GM12878 (cell line): ENCODE results near the gene GSTM5. TPM values are rescaled to one million over a fixed set of nuclear protein-coding genes. Genes with fewer than 3 reads are reported as not detected.

ENCODE experiments used
- ATAC-seq: fragments of 200-7000 bp; cut with Tn5 transposase; 3 replicates; pipeline ENCODE4 v1.9.1; 2020; ENCODE audit warnings: mild to moderate bottlenecking, moderate library complexity
- BruUV-seq: library from RNA; stranded (reverse); fragments of 400-500 nt; replicated peaks from 2 replicates; lab custom pipeline; 2021; lab: Mats Ljungman, UMichigan
- CTCF ChIA-PET: fragments of 300-600 bp; sonication (Branson Sonifier 250); formaldehyde crosslinking; extraction: SDS; loops from one replicate; lab custom pipeline; 2021; ENCODE audit warnings: inconsistent platforms; lab: Yijun Ruan, JAX
- POLR2A ChIA-PET: fragments of 350-600 bp; formaldehyde crosslinking; extraction: SDS; loops from one replicate; lab custom pipeline; 2021; ENCODE audit warnings: inconsistent platforms; lab: Charles Lee
- RAD21 ChIA-PET: fragments of 300-600 bp; sonication (Branson Sonifier 250); formaldehyde crosslinking; loops from one replicate; lab custom pipeline; 2023; ENCODE audit warnings: antibody characterized with exemption; ENCODE audit not compliant: unreplicated experiment; lab: Charles Lee
- SMC1A ChIA-PET: fragments of 300-600 bp; sonication (Branson Sonifier 250); formaldehyde crosslinking; loops from one replicate; lab custom pipeline; 2023; ENCODE audit not compliant: unreplicated experiment, uncharacterized antibody; lab: Charles Lee
- DNase-seq: peaks from one replicate; pipeline ENCODE4 v3.0.0-alpha.2; 2011; ENCODE audit warnings: low read depth, low spot score
- FAIRE-seq: peaks from 3 replicates; lab custom pipeline; 2011; peaks lifted over from hg19 to GRCh38; lab: Jason Lieb, UNC
- H2AFZ ChIP-seq: 2 replicates; pipeline ENCODE4 v1.6.0; 2011; ENCODE audit warnings: low read depth, low read length, control low read depth; ENCODE audit not compliant: control insufficient read depth
- H3K27ac ChIP-seq: 2 replicates; pipeline ENCODE4 v1.5.1; 2011; ENCODE audit warnings: control low read depth; ENCODE audit not compliant: control insufficient read depth, insufficient read depth
- H3K27me3 ChIP-seq, 2 experiments: replicated peaks in 1 of 2; 2 replicates each; pipeline versions ENCODE4 v1.6.0 to v1.6.1; 2011; ENCODE audit warnings: low read length in 1 of 2; ENCODE audit not compliant: control insufficient read depth in 2 of 2, insufficient read depth in 2 of 2
- H3K36me3 ChIP-seq, 2 experiments: 2 replicates each; pipeline ENCODE4 v1.5.1; 2011; ENCODE audit warnings: low read length in 1 of 2; ENCODE audit not compliant: control insufficient read depth in 2 of 2, insufficient read depth in 2 of 2
- H3K4me1 ChIP-seq: 2 replicates; pipeline ENCODE4 v1.6.1; 2011; ENCODE audit warnings: mild to moderate bottlenecking, low read length, moderate library complexity, mixed read lengths; ENCODE audit not compliant: control insufficient read depth, insufficient read depth
- H3K4me2 ChIP-seq: 2 replicates; pipeline ENCODE4 v1.6.0; 2011; ENCODE audit warnings: control low read depth; ENCODE audit not compliant: control insufficient read depth, insufficient read depth
- H3K4me3 ChIP-seq: fragments of 200-600 bp; sonication (generic); 2 replicates; pipeline ENCODE4 v1.5.1; 2016
- H3K79me2 ChIP-seq: 2 replicates; pipeline ENCODE4 v1.6.0; 2011; ENCODE audit warnings: low read length; ENCODE audit not compliant: control insufficient read depth, insufficient read depth
- H3K9ac ChIP-seq: 2 replicates; pipeline ENCODE4 v1.8.0; 2011; ENCODE audit warnings: low read length, control low read depth, mixed read lengths; ENCODE audit not compliant: control insufficient read depth, insufficient read depth
- H3K9me3 ChIP-seq: replicated peaks from 3 replicates; pipeline ENCODE4 v1.5.1; 2011; ENCODE audit warnings: mild to moderate bottlenecking, low read length; ENCODE audit not compliant: control insufficient read depth, insufficient read depth
- H4K20me1 ChIP-seq: 2 replicates; pipeline ENCODE4 v1.6.0; 2011; ENCODE audit not compliant: control insufficient read depth, insufficient read depth
- BHLHE40 ChIP-seq, 2 experiments: fragments of 450-650 bp in 1 of 2; IDR thresholded peaks; 2 replicates each; pipeline ENCODE4 v1.6.1; 2011 to 2017; ENCODE audit warnings: low read depth in 2 of 2, borderline replicate concordance in 1 of 2, improper control_type of control experiment in 1 of 2, low read length in 1 of 2, mild to moderate bottlenecking in 1 of 2
- FOS ChIP-seq: IDR thresholded peaks from 3 replicates; pipeline ENCODE4 v1.6.1; 2011; ENCODE audit warnings: borderline replicate concordance; ENCODE audit not compliant: insufficient read length; ENCODE audit errors: extremely low read depth
- FOXM1 ChIP-seq: IDR thresholded peaks from 2 replicates; pipeline ENCODE4 v1.6.1; 2012; ENCODE audit warnings: low read depth, mild to moderate bottlenecking, inconsistent platforms, low read length, moderate library complexity
- GATAD2B ChIP-seq: fragments of 450-650 bp; conservative IDR thresholded peaks from 2 replicates; pipeline ENCODE4 v1.6.1; 2017; ENCODE audit warnings: low read depth, mild to moderate bottlenecking, moderate library complexity
- HDGF ChIP-seq: fragments of 450-650 bp; IDR thresholded peaks from 2 replicates; pipeline ENCODE4 v1.6.1; 2016; ENCODE audit warnings: antibody characterized with exemption
- JUNB ChIP-seq: IDR thresholded peaks from 2 replicates; pipeline ENCODE4 v1.6.1; 2016; ENCODE audit warnings: antibody characterized with exemption, mild to moderate bottlenecking
- NR2C1 ChIP-seq: fragments of 450-650 bp; IDR thresholded peaks from 2 replicates; pipeline ENCODE4 v1.6.1; 2017; ENCODE audit warnings: antibody characterized with exemption, mild to moderate bottlenecking, moderate library complexity
- NRF1 ChIP-seq: conservative IDR thresholded peaks from 2 replicates; pipeline ENCODE4 v1.6.1; 2011; ENCODE audit warnings: mild to moderate bottlenecking, low read depth, low read length, improper control_type of control experiment
- RCOR1 ChIP-seq: conservative IDR thresholded peaks from 2 replicates; pipeline ENCODE4 v1.6.1; 2012; ENCODE audit warnings: low read depth, low read length, improper control_type of control experiment
- ZSCAN29 ChIP-seq: fragments of 450-650 bp; IDR thresholded peaks from 2 replicates; pipeline ENCODE4 v1.6.1; 2017; ENCODE audit warnings: mild to moderate bottlenecking, moderate library complexity
- WGBS: methylation state at CpG from one replicate; pipeline ENCODE4 v1.1.6; 2016; ENCODE audit warnings: low lambda C conversion rate; ENCODE audit not compliant: insufficient replicate concordance, insufficient coverage; ENCODE audit errors: missing lambda C conversion rate; 5-methylcytosine and 5-hydroxymethylcytosine counted together
- in situ Hi-C: fragments of 300-500 bp; cut with MboI; formaldehyde crosslinking; loops from 9 replicates; pipeline ENCODE4 v1.14.3; 2018; ENCODE audit warnings: mixed read lengths
- intact Hi-C: fragments of 100-400 bp; cut with micrococcal nuclease; formaldehyde crosslinking; loops from one replicate; pipeline ENCODE4 v1.14.2; 2022; ENCODE audit not compliant: unreplicated experiment
- polyA plus RNA-seq, 11 experiments: library from polyadenylated mRNA; depleted of rRNA in 4 of 11; unstranded in 6 of 11; stranded (reverse) in 5 of 11; fragments of >200 nt; fragmentation: Nextera tagmentation in 4 of 11; fragmentation: Illumina TruSeq in 1 of 11; extraction: Ambion mirVana in 4 of 11; extraction: Trizol in 1 of 11; gene quantifications; 1 replicate in 1 of 11; 2 replicates in 10 of 11; pipeline versions ENCODE4 v1.2.1 to v1.2.3, GENCODE V29; 2011 to 2016; ENCODE audit warnings: inconsistent platforms in 2 of 11, missing spikeins in 2 of 11, low read depth in 1 of 11
- total RNA-seq, 4 experiments: library from RNA; depleted of rRNA in 3 of 4; stranded (reverse); fragments of >200 nt in 3 of 4; fragmentation: Illumina TruSeq in 1 of 4; extraction: Trizol in 1 of 4; gene quantifications; 2 replicates each; pipeline versions ENCODE4 v1.2.1 to v1.2.3, GENCODE V29; 2013 to 2021
- TF ChIP-seq, protein P1 (sequence below), 3 experiments: IDR thresholded peaks in 2 of 3; conservative IDR thresholded peaks in 1 of 3; 2 replicates each; pipeline ENCODE4 v1.5.1; 2011; ENCODE audit warnings: low read depth in 3 of 3, low read length in 3 of 3, mild to moderate bottlenecking in 3 of 3, control low read depth in 2 of 3, moderate library complexity in 2 of 3, inconsistent platforms in 1 of 3, mixed read lengths in 1 of 3; ENCODE audit not compliant: control insufficient read depth in 2 of 3, insufficient read depth in 1 of 3; ENCODE audit errors: extremely low read depth in 1 of 3
- TF ChIP-seq, protein P2 (sequence below): fragments of 450-650 bp; IDR thresholded peaks from 2 replicates; pipeline ENCODE4 v1.6.1; 2017; ENCODE audit warnings: mild to moderate bottlenecking
- TF ChIP-seq, protein P3 (sequence below): IDR thresholded peaks from 2 replicates; pipeline ENCODE4 v1.6.1; 2012; ENCODE audit warnings: low read depth, low read length, improper control_type of control experiment

GSTM5 gene
- total and polyA plus RNA-seq, 10 of the 15 experiments (the other 5 are each of a cell fraction or from before 2014, with no cell fraction given): 0.10 to 0.37 (median 0.26) TPM; not detected in 1

DNA sequence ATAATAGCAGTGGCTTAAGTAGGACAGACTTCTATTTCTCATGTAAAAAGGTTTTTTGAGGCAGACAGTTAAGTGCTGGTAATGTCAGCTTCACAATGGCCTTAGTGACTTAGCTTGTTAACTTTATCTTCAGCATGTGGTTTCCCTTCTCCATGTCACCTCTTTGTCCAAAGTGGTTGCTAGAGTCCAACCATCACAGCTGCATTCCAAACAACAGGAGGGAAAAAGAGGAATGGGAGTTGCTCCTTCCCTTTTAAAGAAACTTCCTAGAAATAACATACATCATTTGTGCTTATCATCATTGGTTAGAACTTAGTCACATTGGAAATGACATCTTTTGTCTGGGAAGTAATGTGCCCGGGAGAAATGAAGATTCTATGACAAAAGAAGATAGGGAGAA lies 9.9 kb downstream of the GSTM5 start:
- no TSS peak for BruUV-seq
- no peak for DNase-seq

DNA sequence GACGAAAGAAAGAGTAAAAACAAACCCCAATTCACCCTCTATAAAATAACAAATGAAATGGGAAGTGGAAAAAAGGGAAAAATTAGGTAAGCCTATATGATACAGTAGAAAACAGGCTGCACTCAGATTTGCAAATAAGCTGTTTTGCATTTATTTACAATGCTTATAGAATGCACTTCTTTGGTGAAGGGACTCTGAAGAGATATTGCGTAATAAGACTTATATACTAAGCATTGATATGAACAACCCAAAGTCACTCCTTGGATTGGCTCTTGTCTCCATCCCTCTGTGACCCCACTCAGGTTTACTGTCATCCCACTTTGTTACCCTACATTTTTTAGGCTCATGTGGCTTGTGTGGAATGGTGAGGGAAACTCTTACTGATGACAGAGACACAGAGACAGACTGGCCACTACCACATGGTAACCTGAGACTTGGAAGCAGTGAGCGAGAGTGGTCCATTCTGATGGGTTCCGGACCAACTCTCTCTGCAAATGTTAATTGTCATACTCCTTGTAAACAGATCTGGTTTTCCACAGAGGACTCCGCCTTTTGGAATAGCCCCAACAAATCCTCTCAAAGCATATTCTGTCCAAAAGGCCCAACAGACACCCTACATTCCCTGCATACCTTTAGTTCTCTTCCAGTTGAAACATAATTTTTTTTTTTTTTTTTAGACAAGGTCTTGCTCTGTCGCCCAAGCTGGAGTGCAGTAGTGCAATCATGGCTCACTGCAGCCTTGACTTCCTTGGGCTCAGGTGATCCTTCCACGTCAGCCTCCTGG lies 11.0 kb downstream of the GSTM5 start:
- intact Hi-C loops (no loop called here), in situ Hi-C loops (no loop called here)
- ChIA-PET CTCF (interaction anchor here (0.5 to 0.6 kb wide), 2 partner anchors 56 to 261 kb away, joined by 3 to 4 read pairs; partner anchors contain the start of gene AHCYL1), POLR2A (no interaction called here), RAD21 (no interaction called here), SMC1A (no interaction called here)
- no peak overlapping the region for H2AFZ ChIP-seq
- no TSS peak for BruUV-seq
- no peak for FAIRE-seq
- no peaks in the 10 kb centered on the region; the same call in 2 of the 3 replicates for H3K9me3 ChIP-seq
- no peaks in the 10 kb centered on the region for H4K20me1 ChIP-seq
- no peak overlapping the region for H3K4me2 ChIP-seq
- no peaks in the 10 kb centered on the region for H3K36me3 ChIP-seq
- no peaks in the 10 kb centered on the region for H3K79me2 ChIP-seq
- no peak for ATAC-seq
- H3K4me1 ChIP-seq: peaks cover 11% of the 10 kb centered on the region
- no peak overlapping the region for H3K9ac ChIP-seq
- H3K27me3 ChIP-seq: no peaks in the 10 kb centered on the region
- 64% methylated on average over 7 of the region's 7 CpGs for WGBS
- H3K4me3 ChIP-seq: no peak overlapping the region
- DNase-seq: no peak
- no peak overlapping the region for H3K27ac ChIP-seq
- TF ChIP-seq NR2C1: no peak
- TF ChIP-seq RCOR1: no peak
- TF ChIP-seq GATAD2B: no peak
- TF ChIP-seq, protein P1, sequence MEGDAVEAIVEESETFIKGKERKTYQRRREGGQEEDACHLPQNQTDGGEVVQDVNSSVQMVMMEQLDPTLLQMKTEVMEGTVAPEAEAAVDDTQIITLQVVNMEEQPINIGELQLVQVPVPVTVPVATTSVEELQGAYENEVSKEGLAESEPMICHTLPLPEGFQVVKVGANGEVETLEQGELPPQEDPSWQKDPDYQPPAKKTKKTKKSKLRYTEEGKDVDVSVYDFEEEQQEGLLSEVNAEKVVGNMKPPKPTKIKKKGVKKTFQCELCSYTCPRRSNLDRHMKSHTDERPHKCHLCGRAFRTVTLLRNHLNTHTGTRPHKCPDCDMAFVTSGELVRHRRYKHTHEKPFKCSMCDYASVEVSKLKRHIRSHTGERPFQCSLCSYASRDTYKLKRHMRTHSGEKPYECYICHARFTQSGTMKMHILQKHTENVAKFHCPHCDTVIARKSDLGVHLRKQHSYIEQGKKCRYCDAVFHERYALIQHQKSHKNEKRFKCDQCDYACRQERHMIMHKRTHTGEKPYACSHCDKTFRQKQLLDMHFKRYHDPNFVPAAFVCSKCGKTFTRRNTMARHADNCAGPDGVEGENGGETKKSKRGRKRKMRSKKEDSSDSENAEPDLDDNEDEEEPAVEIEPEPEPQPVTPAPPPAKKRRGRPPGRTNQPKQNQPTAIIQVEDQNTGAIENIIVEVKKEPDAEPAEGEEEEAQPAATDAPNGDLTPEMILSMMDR (IDR thresholded peaks at IDR 0.05 in 2 of 3, conservative IDR thresholded peaks at IDR 0.05 in 1 of 3; ENCODE audit: control insufficient read depth in 2 of 3, extremely low read depth in 1 of 3, insufficient read depth in 1 of 3, low read depth in 3 of 3, low read length in 3 of 3): no peak
- TF ChIP-seq NRF1: no peak
- no peak for TF ChIP-seq BHLHE40 (IDR thresholded peaks at IDR 0.05; ENCODE audit: borderline replicate concordance in 1 of 2, low read depth in 2 of 2, low read length in 1 of 2)
- TF ChIP-seq, protein P2, sequence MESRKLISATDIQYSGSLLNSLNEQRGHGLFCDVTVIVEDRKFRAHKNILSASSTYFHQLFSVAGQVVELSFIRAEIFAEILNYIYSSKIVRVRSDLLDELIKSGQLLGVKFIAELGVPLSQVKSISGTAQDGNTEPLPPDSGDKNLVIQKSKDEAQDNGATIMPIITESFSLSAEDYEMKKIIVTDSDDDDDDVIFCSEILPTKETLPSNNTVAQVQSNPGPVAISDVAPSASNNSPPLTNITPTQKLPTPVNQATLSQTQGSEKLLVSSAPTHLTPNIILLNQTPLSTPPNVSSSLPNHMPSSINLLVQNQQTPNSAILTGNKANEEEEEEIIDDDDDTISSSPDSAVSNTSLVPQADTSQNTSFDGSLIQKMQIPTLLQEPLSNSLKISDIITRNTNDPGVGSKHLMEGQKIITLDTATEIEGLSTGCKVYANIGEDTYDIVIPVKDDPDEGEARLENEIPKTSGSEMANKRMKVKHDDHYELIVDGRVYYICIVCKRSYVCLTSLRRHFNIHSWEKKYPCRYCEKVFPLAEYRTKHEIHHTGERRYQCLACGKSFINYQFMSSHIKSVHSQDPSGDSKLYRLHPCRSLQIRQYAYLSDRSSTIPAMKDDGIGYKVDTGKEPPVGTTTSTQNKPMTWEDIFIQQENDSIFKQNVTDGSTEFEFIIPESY: no peak
- TF ChIP-seq, protein P3, sequence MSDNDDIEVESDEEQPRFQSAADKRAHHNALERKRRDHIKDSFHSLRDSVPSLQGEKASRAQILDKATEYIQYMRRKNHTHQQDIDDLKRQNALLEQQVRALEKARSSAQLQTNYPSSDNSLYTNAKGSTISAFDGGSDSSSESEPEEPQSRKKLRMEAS: no peak
- TF ChIP-seq FOS: no peak
- TF ChIP-seq ZSCAN29: no peak
- no peak for TF ChIP-seq JUNB

More for the DNA sequence above, 9.9 kb downstream of the GSTM5 start:
- no peak overlapping the region for H3K9ac ChIP-seq
- intact Hi-C loops (no loop called here), in situ Hi-C loops (no loop called here)
- H3K27ac ChIP-seq: no peak overlapping the region
- H2AFZ ChIP-seq: no peak overlapping the region
- FAIRE-seq (no peak), ATAC-seq (no peak)
- TF ChIP-seq FOXM1 (no peak), HDGF (no peak)
- POLR2A ChIA-PET: no interaction called here
- no peaks in the 10 kb centered on the region for H3K36me3 ChIP-seq
- no peaks in the 10 kb centered on the region for H4K20me1 ChIP-seq
- H3K4me2 ChIP-seq: no peak overlapping the region
- CTCF ChIA-PET: no interaction called here
- no peaks in the 10 kb centered on the region for H3K79me2 ChIP-seq
- no peak overlapping the region for H3K4me3 ChIP-seq
- RAD21 ChIA-PET: interaction anchor here (1.0 kb wide), 1 partner anchor 35 kb away, joined by 3 read pairs; no protein-coding TSS in a partner anchor
- no peaks in the 10 kb centered on the region; the same call in 2 of the 3 replicates for H3K9me3 ChIP-seq
- no peaks in the 10 kb centered on the region for H3K27me3 ChIP-seq
- SMC1A ChIA-PET: no interaction called here
- peaks cover 11% of the 10 kb centered on the region for H3K4me1 ChIP-seq
- WGBS: 95% methylated on average over 1 of the region's 1 CpG
